ENCODE measurements around the gene TRPV4. TPM values are rescaled to one million over a fixed set of nuclear protein-coding genes. Genes with fewer than 3 reads are reported as not detected.
A peak's percentile ranks its signal among the peaks of the same experiment; 100 is the strongest.

Gene TRPV4
- total RNA-seq, 1 donor from 2014 or later: 2.1 TPM

- Mint-ChIP-seq H3K4me1 (ENCODE audit: unreplicated experiment) (peaks cover 8% of the 10 kb centered on the region), H3K36me3 (no peaks in the 10 kb centered on the region), H3K27me3 (no peaks in the 10 kb centered on the region), H3K4me3 (no peak overlapping the region), H3K9me3 (peaks cover 4% of the 10 kb centered on the region), H3K27ac (no peak overlapping the region)
- peak; percentile 60 for DNase-seq (ENCODE audit: extremely low spot score, unreplicated experiment)
- no peak for TF ChIP-seq CTCF (conservative IDR thresholded peaks at IDR 0.05)
These were observed 74.5 kb downstream of the TRPV4 start for GRCh38 chr12:109758426-109759420.

- Mint-ChIP-seq H3K4me3 (no peak overlapping the region), H3K4me1 (ENCODE audit: unreplicated experiment) (peaks cover 8% of the 10 kb centered on the region), H3K27me3 (no peaks in the 10 kb centered on the region), H3K9me3 (peaks cover 4% of the 10 kb centered on the region), H3K27ac (no peak overlapping the region), H3K36me3 (no peaks in the 10 kb centered on the region)
- DNase-seq (ENCODE audit: extremely low spot score, unreplicated experiment): peak; percentile 42
- no peak for TF ChIP-seq CTCF (conservative IDR thresholded peaks at IDR 0.05)
These were observed 75.4 kb downstream of the TRPV4 start for GRCh38 chr12:109757671-109758265.

- peaks cover 8% of the 10 kb centered on the region for H3K4me1 Mint-ChIP-seq (ENCODE audit: unreplicated experiment)
These were observed 76.7 kb downstream of the TRPV4 start for GRCh38 chr12:109756457-109756856.

GRCh38 chr12:109753959-109754358, 79.2 kb downstream of the TRPV4 start:
- Mint-ChIP-seq H3K27me3 (no peaks in the 10 kb centered on the region), H3K27ac (peak overlapping the region; percentile 22), H3K4me1 (ENCODE audit: unreplicated experiment) (peaks cover 4% of the 10 kb centered on the region), H3K36me3 (no peaks in the 10 kb centered on the region), H3K4me3 (peak overlapping the region; percentile 24), H3K9me3 (peaks cover 4% of the 10 kb centered on the region)
- no peak for TF ChIP-seq CTCF (conservative IDR thresholded peaks at IDR 0.05)
- peak; percentile 18 for DNase-seq (ENCODE audit: extremely low spot score, unreplicated experiment)

More at GRCh38 chr12:109756457-109756856, 76.7 kb downstream of the TRPV4 start:
- no peaks in the 10 kb centered on the region for H3K36me3 Mint-ChIP-seq
- H3K4me3 Mint-ChIP-seq: no peak overlapping the region
- no peak for TF ChIP-seq CTCF (conservative IDR thresholded peaks at IDR 0.05)
- H3K27ac Mint-ChIP-seq: no peak overlapping the region
- H3K9me3 Mint-ChIP-seq: peaks cover 4% of the 10 kb centered on the region
- DNase-seq (ENCODE audit: extremely low spot score, unreplicated experiment): no peak
- H3K27me3 Mint-ChIP-seq: no peaks in the 10 kb centered on the region

GRCh38 chr12:109753054-109753401, 80.2 kb downstream of the TRPV4 start:
- Mint-ChIP-seq H3K4me3 (no peak overlapping the region), H3K36me3 (no peaks in the 10 kb centered on the region), H3K4me1 (ENCODE audit: unreplicated experiment) (peaks cover 4% of the 10 kb centered on the region), H3K27ac (no peak overlapping the region), H3K27me3 (no peaks in the 10 kb centered on the region), H3K9me3 (peaks cover 4% of the 10 kb centered on the region)
- DNase-seq (ENCODE audit: extremely low spot score, unreplicated experiment): no peak
- TF ChIP-seq CTCF (conservative IDR thresholded peaks at IDR 0.05): no peak
